NK-92 (cell line): ENCODE data around the gene MTSS2.

Experiments used
- DNase-seq: peaks from one replicate; lab custom pipeline; 2025; ENCODE audit not compliant: unreplicated experiment; lab: John Stamatoyannopoulos, UW

MTSS2 gene

GRCh38 chr16:70687102-70687511 is 1.3 kb upstream of the MTSS2 start:
- DNase-seq = no peak

GRCh38 chr16:70686376-70687101 is 686 bp upstream of the MTSS2 start:
- DNase-seq = no peak

- no peak for DNase-seq
Measured at GRCh38 chr16:70685061-70685937, 554 bp downstream of the MTSS2 start.

- DNase-seq = no peak
Measured at GRCh38 chr16:70684146-70685060, 1.4 kb downstream of the MTSS2 start.

- DNase-seq = no peak
Measured at GRCh38 chr16:70683146-70683944, 2.5 kb downstream of the MTSS2 start.

GRCh38 chr16:70682239-70683145 is 3.4 kb downstream of the MTSS2 start:
- no peak for DNase-seq

- no peak for DNase-seq
Measured at GRCh38 chr16:70681382-70682238, 4.2 kb downstream of the MTSS2 start.

- DNase-seq = no peak
Measured at GRCh38 chr16:70680495-70681381, 5.1 kb downstream of the MTSS2 start.

- DNase-seq = no peak
Measured at GRCh38 chr16:70679671-70680494, 6.0 kb downstream of the MTSS2 start.

- no peak for DNase-seq
Measured at GRCh38 chr16:70678898-70679670, 6.8 kb downstream of the MTSS2 start.

GRCh38 chr16:70678121-70678897 is 7.5 kb downstream of the MTSS2 start:
- DNase-seq = no peak

- no peak for DNase-seq
Measured at GRCh38 chr16:70677499-70678120, 8.2 kb downstream of the MTSS2 start.

- DNase-seq = no peak
Measured at GRCh38 chr16:70676675-70677498, 9.0 kb downstream of the MTSS2 start.
